ENCODE measurements around the gene ZNF407.

GRCh38 chr18:75073654-75074053, 476.0 kb downstream of the ZNF407 start:
- TF ChIP-seq GATA2 (IDR thresholded peaks at IDR 0.05; ENCODE audit: low read depth, low read length) (no peak), GATA3 (IDR thresholded peaks at IDR 0.05; ENCODE audit: low read depth, low read length) (no peak)

Data from SH-SY5Y (cell line).